HS-5 (cell line): ENCODE data around the gene CAV1.

Experiments used
- DNase-seq: peaks from one replicate; pipeline ENCODE4 v3.0.0-alpha.2; 2012; ENCODE audit warnings: low read depth

Gene CAV1

DNA sequence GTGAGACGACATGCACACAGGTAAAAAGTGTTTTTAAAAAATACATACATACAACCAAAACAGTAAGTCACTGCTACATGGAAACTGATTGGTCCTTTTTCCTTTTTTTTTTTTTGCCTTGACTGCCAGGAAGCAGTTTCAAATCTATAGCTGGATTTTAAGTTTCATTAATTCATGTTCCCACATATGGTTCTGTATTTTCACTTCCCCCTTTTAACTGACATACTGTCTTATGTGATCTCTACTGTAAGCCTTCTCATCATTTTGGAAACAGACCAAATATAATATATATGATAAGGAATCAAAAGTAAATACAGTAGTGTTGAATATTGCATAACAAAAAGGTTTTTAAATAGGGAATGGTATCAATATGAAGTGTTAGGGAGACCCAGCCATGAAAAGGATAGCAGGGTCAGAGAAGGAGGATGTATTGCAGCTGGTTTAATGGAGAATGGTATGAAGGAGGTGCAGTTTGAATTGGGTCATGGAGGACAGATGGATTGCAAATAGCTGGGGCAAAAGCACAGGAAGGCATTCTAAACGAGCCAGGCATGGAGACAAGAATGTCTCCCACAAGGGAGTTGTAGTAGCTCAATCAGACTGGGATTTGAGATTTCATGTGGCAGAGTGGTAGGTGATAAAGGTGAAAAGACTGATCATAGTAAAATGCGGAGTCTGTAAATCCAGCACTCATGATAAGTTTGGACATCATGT is 5.4 kb downstream of the CAV1 start:
- DNase-seq = no peak

DNA sequence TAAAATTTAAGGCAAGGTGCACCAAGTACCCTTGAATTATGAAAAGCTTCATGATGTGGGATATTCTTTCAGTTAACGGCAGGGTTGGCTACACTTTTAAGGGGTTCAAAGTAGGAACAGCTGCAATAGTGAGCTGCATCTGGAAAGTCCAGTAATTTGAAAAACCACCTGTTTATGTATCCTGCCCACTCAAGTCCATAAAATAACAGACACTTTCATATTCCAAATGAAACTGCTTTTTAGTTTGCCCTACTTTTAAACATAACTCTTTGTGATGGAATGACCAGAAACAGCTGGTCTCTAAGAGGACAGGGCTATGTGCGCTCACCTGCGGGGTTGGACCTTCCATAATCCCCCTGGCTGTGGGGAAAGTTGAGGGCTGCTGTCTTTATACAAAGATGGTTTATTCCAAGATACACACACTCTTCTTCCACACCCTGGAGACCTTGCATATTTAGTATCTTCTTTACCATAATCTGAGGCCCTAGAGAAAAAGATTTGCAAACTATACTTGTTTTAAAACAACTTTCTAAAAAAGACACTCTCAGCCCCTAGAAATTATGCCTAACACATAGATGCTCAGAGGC is 7.4 kb downstream of the CAV1 start:
- DNase-seq = no peak

DNA sequence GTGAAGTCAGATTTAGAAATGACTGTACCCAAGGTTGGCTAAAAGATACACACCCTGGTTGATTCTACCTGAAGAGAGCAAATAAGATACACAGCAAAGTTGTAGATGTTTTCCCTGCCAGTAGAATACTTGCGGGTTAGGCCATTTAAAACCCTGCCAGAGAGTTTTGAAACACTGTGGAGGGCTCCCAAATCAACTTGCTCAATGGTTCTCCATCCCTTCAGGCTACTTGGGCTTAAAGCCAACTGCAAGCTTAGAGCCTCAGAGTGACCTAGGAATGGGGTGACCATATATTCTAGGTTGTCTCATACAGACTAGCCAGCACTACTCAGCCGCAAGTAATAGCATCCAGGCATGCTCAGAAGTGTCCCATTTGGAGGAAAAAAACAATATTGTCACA is 10.0 kb downstream of the CAV1 start:
- DNase-seq = no peak

DNA sequence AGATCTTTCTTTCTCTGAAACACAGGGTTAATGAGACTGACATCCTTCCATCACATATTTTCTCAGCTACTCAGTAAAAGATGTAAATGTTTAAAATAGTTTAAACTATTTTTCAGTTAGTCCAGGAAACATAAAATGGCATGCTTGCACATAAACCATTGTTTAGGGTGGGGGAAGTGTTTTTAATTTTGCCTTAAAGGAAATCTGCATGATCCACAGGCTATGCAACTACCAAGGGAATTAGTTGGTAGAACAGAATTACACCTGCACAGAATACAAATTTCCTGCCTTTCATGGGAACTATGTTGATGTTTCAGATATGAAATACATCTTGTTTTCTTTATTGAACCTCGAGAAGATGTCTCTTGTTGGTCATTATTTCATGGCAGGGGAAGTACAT is 10.6 kb downstream of the CAV1 start:
- DNase-seq = no peak

DNA sequence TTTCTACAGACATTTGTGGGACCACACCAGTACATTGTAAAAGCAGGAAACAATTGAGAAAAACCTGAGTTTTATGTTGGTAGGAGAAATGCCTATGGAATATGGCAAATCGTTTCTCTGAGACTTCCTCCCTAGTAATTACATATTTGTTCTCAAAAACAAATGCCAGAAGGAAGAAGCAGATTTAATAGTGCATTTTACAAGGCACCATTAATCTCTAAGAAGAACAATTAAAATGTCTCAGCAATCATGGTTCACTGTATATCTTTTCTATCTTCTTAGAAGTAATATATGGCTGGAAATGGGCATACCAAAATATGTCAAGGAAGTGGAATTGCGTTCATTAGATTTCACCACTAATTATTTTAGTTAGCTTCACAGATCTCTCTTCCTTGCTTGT is 13.3 kb downstream of the CAV1 start:
- DNase-seq = no peak

DNA sequence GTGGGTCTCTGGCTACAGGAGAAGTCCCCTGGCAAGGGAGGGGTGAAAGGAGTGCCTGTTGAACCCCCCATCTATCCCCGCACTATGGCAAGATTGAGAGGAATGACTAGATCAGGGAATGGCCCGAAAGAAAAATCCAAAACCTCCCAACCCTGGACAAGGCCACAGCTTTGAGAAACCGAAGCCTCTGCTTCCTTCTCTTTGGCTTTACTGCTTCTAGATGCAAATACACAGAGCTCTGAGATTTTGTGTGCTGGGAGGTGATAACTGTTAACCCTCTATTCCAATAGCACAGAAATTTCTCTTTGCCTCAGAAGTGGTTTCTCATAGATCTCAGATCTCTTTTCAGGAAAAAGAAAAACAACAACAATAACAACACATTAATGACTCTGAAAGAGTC is 15.0 kb downstream of the CAV1 start:
- DNase-seq = no peak

DNA sequence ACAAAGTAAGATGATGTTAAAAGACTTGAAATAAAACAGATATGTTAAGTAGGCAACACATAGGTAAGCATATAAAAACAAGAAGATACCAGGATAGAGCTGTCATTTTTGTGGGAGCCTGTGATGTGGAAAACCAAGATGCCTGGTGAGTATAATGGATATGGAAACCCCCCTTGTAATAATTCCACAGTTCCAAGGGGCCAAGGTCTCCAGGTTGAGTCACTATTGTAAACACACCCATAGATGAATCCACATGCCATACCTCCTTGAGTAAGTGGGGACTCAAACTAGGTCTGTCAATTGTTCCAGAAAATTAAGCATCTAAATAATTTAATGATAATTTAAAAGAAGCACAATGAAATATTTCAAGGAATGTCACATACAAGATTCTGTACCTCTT is 15.9 kb downstream of the CAV1 start:
- DNase-seq = no peak

DNA sequence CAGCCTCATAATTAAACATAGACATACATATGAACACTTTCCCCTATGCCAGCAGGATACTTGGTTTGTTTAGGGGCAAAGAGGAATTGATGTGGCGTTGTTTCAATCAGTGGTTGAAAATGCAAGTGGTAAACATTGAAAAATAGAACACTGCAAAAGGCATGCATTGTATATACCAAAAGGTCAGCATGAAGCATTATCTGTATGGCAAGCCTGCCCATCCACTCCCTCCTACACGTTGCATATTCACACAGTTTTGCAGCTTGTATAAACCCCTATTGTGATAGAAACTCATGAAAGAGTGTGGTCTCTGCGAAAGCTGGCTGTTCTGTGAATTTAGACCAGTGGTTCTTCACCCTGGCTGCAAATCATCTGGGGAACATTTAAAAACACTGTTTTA is 17.1 kb downstream of the CAV1 start:
- DNase-seq = no peak

DNA sequence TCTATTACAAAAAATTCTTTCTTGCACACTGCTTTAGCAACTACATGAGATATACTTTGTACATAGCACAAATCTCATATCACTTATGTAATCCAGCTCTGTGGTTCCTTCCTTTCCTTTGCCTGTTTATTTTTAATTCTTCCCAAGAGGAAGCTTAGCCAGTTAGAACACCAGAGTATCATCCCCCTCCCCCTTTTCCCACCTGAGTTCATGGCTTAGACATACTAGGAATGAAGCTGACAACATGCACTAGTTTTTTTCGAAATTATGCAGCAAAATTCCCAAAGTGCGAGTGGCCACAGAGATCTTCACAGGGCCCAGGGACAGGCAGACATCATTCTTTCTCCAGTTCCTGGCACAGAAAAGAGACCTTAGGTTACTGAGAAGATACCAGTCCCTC is 17.8 kb downstream of the CAV1 start:
- no peak for DNase-seq

DNA sequence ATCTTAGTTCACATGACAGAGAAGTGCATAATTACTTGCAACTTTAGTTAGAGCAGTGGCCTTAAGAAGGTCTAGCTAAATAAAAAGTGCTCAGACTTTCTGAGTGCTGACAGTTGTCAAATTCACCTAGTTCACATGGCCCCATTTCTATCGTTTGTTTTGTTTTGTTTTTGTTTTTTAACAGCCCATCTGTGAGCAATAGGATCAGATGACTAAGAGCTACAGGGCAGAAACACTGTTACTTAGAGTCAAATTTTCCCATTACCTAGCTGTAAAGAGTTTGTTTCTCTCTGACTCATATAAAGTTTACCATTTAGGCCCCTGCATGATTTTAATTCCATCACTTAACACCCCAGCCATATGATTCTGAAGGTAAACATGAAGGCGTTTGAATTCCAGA is 18.8 kb downstream of the CAV1 start:
- no peak for DNase-seq

DNA sequence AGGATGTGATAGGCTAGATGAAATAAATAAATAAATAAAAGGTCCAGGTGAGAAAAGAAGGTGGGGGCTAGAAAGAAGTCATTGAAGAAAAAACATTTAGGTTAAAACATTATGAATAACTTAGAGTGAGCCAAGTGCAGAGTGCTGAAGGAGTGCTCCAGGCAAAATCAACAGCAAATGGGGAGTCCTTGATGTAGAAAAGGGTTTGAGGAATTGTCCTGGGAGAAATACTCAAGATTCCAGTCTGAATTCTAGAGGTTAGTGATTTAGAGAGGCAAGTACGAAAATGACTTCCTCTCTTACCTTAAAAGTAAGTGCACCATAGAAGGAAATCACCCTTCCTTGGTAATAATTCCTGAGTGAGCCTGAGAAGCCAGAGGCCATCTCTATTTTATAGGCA is 19.7 kb downstream of the CAV1 start:
- DNase-seq = no peak

DNA sequence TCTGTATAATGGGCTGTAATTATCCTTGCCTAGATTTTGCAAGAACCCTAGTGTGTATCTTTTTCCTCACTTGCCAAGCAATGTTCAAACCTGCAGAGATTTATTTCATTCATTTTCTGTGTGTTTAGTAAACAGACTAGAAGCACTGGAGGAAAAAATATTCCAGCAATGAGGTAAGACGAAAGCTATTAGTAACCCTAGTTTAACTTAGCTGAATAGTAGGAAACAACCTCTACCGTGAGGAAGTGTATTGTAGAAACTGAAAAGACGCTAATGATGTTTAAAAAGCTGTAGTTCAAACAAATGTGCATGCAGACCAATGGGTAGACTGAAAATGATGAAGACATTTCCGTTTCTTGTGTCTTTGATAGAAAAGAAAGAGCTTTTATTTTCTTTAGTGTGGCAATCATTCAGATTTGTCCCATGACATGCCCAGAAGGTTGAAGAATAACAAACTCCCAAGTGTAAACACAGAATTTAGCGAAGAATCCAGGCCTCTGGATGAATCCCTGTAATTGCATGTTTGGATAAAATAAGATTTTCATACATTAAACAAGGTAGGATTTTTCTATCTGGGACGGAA is 20.7 kb downstream of the CAV1 start:
- no peak for DNase-seq

DNA sequence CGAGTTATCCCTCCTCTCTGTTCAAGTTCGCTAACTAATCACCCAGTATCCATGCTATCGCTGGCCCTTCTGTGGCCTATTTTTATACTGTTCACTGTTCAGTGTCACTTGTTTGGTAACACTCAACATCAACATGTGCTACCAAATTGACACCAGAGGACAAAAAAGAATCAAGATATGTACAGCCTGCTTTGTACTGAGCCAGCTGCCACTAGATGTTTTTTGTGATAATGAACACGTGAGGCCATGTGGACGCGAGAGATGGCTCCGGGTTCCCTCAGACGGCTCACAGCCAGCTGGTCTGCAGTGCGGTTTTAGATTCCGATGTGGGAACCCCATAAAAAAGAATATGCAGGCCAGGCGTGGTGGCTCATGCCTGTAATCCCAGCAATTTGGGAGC is 21.2 kb downstream of the CAV1 start:
- no peak for DNase-seq

DNA sequence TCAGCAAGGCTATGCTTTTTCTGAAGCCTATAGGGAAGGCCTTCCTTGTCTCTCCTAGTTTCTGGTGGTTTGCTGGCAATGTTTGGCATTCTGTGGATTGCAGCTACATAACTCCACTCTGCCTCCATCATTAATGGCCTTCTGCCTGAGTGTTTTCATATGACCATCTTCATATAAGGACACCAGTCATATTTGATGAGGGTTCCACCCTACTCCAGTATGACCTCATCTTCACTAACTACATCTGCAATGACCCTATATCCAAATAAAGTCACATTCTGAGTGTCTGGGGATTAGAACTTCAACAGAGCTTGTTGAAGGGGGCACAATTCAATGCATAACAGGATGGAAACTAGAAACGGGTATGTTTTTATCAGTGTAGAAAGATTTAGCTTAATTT is 22.1 kb downstream of the CAV1 start:
- no peak for DNase-seq

DNA sequence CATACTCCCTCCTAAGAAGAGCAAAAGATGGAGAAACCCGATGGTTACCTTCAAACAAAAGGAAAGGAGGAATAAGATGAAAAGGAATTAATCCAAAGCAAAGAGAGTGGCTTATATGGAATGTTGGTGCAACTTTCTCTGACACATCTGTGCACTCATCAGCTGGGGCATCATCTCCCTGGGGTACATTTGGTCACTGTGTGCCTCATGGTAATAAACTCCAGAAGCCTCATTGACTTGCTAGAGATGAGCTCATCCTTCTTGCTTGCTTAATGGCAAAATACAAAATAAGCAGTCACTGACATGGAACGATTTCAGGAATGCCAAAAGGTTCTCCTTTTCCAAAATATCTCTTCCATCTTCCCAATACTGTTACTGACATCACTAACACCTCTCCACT is 22.5 kb downstream of the CAV1 start:
- DNase-seq = no peak

DNA sequence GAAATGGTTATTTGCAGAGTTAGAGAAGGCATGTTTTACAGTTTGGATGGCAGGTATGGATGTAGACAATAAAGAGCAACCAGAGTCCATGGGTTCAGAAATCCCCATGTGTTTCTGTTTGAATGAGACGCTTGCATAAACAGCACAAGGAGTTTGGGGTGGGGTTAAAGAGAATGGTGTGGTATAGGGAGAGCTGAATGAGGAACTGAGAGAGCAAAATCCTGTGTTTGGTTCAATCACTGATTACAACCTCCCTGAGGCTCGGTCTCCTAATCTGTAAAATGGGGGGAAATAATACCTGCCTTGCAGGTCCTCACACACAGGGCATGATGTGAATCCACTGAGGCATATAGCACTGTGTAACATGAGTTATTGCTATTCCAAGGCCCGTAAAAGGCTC is 23.7 kb downstream of the CAV1 start:
- DNase-seq = no peak

DNA sequence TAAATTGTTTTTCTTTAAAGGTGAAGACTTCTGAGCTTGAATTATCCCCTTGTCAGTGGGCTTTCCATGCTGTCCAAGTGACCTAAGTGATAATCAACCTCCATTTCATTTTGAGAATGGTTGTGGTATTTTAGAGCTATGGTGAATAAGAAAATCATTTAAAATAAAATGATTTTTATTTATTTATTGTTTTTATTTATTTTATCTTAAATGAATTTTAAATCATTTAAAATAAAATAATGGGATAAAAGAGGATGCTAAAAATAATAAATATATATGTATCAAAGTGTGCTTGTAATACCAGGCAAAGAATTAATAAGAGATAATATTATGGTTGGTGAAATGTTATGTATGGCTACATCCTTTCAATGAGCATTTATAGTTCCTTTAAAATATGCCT is 24.5 kb downstream of the CAV1 start:
- DNase-seq = no peak

DNA sequence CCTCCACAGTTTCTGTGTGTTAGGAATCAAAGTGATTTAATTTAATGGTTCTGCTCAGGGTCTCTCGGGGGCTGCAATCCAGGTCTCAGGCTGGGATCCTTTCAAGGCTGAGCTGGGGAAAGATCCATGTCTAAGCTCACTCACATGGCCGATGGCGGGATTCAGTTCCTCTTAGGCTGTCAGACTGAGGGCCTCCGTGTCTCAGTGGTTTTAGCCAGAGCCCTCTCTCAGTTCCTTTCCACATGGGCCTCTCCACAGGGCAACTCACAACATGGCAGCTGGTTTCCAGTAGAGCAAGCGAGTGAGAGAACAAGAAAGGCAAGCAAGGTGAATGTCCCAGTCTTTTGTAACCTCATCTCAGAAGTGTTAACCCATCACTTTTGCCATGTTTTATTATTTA is 26.9 kb downstream of the CAV1 start:
- DNase-seq = no peak

DNA sequence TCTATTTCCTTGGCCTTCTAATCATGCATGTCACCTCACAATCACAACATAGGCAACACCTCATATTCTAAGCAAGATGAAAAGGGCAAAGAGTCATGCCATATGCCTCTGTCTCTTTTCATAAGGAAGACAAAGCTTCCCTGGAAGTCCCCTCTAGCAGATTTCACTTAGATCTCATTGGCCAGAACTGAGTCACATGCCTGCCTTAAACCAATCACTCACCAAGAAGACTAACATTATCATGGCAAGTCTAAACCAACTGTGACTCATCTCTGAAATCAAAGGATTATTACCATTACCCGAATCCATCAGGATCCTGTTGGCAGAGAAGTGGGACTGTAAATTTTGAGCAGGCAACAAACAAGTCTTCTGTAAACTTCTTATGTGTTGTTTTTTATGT is 27.8 kb downstream of the CAV1 start:
- no peak for DNase-seq

DNA sequence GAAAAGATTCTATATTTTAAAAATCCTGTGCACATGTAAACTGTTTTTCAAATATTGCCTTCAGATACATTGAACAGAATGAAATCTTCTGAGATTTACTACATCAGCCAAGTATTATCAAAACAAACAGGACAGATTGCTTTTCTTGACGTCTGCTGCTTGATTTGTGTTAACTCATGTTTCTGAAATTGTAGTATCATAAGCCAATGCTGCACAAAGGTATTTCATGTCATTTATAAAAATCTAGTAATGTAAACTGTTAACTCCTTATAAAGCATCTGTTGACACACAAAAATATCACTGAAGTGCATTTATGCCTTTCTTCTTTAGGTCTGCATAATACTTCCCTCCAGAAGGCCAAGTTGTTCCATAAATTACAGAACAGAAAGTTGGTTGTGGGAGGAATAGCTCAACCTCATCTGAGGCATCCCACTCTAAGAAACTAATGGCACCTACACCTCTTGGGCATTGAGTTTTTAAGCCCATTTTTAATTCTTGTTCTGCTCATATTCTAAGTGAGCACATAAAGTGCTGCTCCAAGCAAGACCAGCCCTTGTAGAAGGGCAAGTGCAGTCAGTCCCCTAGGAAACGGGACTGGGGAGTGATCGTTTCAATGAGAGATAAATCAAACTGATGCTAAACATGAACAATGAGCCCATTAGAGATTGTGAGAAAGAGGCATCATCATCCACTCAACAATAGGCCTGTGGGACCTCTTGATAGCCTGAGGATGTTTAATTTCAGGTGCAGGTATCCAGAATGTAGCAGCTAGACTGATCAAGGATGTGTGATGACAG is 28.5 kb downstream of the CAV1 start:
- DNase-seq = no peak

DNA sequence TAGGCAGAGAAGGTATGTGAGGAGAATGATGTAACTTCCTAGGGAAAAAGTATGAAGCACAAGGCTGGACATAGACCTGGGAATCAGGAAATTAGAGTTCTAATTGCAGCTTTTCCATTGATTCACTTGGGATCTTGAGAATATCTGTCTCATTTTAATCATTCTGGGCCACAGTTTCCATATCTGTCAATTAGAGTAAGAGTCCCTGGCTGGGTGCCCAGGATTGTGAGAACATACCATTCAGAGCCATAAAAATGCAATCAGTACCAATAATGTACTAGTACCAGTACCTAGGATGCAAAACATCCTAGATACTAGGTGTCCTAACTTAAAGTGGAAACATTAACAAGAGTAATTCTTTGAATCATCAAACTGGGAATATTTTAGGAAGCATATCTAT is 29.6 kb downstream of the CAV1 start:
- DNase-seq = no peak

DNA sequence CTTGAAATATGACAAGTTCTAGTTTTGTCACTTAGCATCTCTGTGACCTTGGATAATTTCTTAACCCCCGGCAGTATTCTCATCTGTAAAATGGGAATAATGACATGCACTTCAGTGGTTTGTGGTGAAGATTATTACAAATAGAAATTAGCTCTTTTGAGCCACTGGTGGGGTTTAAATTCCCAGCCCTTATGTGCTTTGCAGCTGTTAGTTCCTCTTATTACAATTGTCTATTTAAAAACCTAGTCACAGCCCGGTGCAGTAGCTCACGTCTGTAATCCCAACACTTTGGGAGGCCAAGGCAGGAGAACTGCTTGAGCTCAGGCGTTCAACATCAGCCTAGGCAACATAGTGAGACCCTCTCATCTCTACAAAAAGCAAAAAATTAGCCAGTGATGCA is 30.1 kb downstream of the CAV1 start:
- DNase-seq = no peak

DNA sequence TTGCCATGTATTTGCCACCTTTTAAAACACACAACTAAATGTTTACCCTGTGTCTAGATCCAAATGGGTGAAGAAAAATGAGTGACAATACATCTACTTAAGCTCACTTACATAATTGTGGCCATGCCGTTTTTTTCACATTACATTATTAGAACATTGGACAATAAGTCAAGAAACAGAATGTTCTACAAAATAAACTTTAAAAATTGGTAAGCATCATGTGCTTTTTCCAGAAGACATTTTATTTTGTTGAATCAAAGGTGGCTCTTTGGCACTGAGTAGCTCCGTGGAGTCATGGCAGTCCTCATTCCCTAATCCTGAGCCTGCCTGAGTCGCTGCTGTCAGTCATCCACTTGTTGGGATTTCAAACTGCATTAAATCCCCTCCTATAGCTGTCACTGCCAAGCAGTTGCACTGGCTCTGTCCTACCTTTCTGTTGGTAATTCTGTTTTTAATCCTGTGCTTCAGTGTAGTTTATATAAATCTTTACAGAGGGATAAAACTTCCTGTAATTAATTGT is 32.3 kb downstream of the CAV1 start:
- no peak for DNase-seq
